ENCODE measurements around the gene NOS1AP.

Gene NOS1AP

DNA sequence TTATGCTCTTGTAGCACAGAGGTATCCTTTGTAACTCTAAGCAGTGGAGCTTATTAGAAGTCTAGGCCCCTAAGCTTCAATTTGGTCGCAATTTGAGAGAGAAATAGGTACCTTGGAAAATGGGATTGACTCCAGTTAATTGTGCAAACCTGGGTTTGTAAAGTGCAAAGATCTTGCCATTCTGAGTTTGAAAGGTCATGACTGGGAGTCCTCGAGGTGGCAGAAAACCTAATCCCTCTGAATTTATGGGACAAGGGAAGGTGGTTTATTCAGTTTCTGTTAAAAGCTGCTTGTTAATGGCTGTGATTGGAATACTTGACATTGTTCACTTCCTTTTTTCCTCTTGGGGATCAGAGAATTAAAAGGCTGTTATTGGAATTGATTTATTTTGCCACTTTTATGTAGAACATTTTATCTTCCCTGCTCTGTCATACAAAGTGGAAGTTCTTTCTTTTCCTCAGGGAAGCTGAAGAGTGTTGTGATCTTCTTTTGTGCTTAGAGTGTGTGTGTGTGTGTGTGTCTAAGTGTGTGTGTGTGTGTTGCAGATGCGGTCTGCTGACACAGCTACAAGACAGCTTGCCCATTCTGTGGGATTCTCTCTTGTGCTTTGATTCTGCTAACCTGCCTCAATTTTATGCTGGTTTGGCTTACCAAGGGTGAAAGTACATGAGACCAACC, 162.7 kb downstream of the NOS1AP start:
- Histone ChIP-seq H3K27ac (no peak overlapping the region), H3K36me3 (no peaks in the 10 kb centered on the region), H3K4me3 (no peak overlapping the region), H4K20me1 (no peaks in the 10 kb centered on the region), H3K4me2 (no peak overlapping the region), H3K9ac (no peak overlapping the region), H3K4me1 (peaks cover 26% of the 10 kb centered on the region), H3K27me3 (no peaks in the 10 kb centered on the region), H3K9me3 (no peaks in the 10 kb centered on the region)
- no peak for TF ChIP-seq Cebpa-rat (IDR thresholded peaks at IDR 0.05)

DNA sequence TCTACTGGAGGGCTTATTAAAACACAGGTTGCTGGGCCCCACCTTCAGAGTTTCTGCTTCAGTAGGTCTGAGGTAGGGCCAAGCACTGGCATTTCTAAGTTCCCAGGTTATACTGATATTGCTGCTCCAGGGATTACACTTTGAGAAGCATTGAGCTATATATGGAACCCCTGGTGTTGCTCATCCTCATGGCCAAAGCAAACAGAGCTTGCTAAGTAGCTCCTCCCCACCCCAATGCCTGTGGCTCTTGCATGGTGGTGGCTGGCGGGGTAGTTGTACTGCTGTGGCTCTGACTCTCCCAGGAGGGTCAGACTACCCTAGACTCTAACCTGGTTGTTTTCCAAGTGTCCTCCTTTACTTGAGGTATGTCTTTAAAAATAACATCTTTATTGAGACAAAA, 163.6 kb downstream of the NOS1AP start:
- peaks cover 26% of the 10 kb centered on the region for H3K4me1 ChIP-seq
- no peak for TF ChIP-seq Cebpa-rat (IDR thresholded peaks at IDR 0.05)
- no peak overlapping the region for H3K4me3 ChIP-seq

DNA sequence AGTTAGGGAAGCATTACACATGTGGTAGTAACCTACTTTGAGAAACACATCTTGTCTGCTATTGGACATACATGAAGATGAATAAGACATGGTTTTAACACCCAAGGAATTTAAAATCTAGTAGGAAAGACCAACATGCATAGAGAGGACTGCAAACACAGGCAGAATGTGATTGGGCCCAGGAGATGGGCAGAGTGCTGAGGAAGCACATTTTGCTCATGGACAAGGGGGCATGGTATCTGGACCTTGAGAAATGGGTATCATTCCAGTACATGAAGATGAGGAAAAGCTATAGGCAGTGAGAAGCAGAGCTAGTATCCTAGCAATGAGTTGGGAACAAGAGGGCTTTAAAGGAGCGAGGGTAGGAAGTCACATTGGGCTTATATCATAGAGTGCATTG, 164.4 kb downstream of the NOS1AP start:
- peaks cover 26% of the 10 kb centered on the region for H3K4me1 ChIP-seq
- no peaks in the 10 kb centered on the region for H3K36me3 ChIP-seq
- H3K4me2 ChIP-seq: no peak overlapping the region
- no peak overlapping the region for H3K27ac ChIP-seq
- no peak for TF ChIP-seq Cebpa-rat (IDR thresholded peaks at IDR 0.05)
- no peaks in the 10 kb centered on the region for H3K27me3 ChIP-seq
- no peak overlapping the region for H3K4me3 ChIP-seq
- no peaks in the 10 kb centered on the region for H4K20me1 ChIP-seq
- H3K9me3 ChIP-seq: no peaks in the 10 kb centered on the region
- no peak overlapping the region for H3K9ac ChIP-seq

More for the DNA sequence above, 163.6 kb downstream of the NOS1AP start:
- H4K20me1 ChIP-seq: no peaks in the 10 kb centered on the region
- no peaks in the 10 kb centered on the region for H3K9me3 ChIP-seq
- H3K27ac ChIP-seq: no peak overlapping the region
- no peaks in the 10 kb centered on the region for H3K36me3 ChIP-seq
- H3K9ac ChIP-seq: no peak overlapping the region
- H3K4me2 ChIP-seq: no peak overlapping the region
- no peaks in the 10 kb centered on the region for H3K27me3 ChIP-seq

DNA sequence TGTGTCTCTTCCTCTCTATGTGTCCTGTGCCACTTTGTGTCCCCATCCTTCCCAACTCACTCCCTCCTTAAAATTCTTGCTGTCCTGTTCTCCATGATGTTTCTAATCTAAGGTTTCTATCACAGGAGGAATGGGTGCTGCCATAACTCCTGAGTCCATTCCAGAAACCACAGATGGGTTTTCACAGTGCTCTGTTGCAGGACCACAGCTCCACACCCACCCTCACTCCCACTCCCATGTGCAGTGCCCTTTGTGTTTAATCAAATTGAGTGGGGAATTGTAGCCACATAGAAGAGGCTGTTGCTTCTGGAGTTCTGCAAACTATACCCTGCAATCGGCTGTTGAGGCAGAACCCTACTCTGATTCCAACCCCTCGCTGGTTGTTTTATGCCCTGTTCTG, 165.1 kb downstream of the NOS1AP start:
- Histone ChIP-seq H4K20me1 (no peaks in the 10 kb centered on the region), H3K27me3 (no peaks in the 10 kb centered on the region), H3K4me1 (peaks cover 25% of the 10 kb centered on the region)

GRCh38 chr1:162235241-162235800, 165.8 kb downstream of the NOS1AP start:
- no peak for TF ChIP-seq Cebpa-rat (IDR thresholded peaks at IDR 0.05)
- Histone ChIP-seq H3K9me3 (no peaks in the 10 kb centered on the region), H3K27ac (no peak overlapping the region), H4K20me1 (no peaks in the 10 kb centered on the region), H3K4me2 (peak overlapping the region; percentile 51), H3K9ac (no peak overlapping the region), H3K27me3 (no peaks in the 10 kb centered on the region), H3K4me1 (peaks cover 17% of the 10 kb centered on the region), H3K36me3 (no peaks in the 10 kb centered on the region), H3K4me3 (no peak overlapping the region)

More for the DNA sequence above, 165.1 kb downstream of the NOS1AP start:
- TF ChIP-seq Cebpa-rat (IDR thresholded peaks at IDR 0.05): no peak
- H3K27ac ChIP-seq: no peak overlapping the region
- no peaks in the 10 kb centered on the region for H3K9me3 ChIP-seq
- H3K9ac ChIP-seq: no peak overlapping the region
- H3K36me3 ChIP-seq: no peaks in the 10 kb centered on the region
- no peak overlapping the region for H3K4me2 ChIP-seq
- H3K4me3 ChIP-seq: no peak overlapping the region

- H3K27ac ChIP-seq: no peak overlapping the region
- no peaks in the 10 kb centered on the region for H3K9me3 ChIP-seq
- H3K27me3 ChIP-seq: no peaks in the 10 kb centered on the region
- H3K9ac ChIP-seq: no peak overlapping the region
- peaks cover 12% of the 10 kb centered on the region for H3K4me1 ChIP-seq
- no peak overlapping the region for H3K4me3 ChIP-seq
- peak overlapping the region; percentile 51 for H3K4me2 ChIP-seq
- H3K36me3 ChIP-seq: no peaks in the 10 kb centered on the region
- no peaks in the 10 kb centered on the region for H4K20me1 ChIP-seq
- TF ChIP-seq Cebpa-rat (IDR thresholded peaks at IDR 0.05): no peak
Observed at GRCh38 chr1:162236201-162236600, 166.7 kb downstream of the NOS1AP start.

DNA sequence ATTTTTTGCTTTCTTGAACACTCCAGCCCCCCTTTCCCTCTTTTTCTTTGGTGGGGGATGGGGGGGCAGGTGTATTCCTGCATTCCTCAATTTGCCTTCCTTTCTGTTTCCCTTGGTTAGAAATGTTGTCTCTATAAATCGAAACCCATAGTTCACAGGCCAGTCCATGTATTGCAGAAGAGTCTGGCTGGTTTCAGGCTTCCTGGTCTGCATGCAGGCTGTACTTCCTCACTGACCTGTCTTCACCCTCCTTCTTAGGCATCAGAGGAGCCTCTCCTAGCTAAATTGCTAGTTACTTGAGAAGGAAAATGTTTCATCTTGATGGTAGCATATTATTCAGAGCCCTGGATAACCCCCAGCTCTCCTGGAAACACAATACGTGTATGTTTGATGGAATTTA, 167.1 kb downstream of the NOS1AP start:
- Histone ChIP-seq H3K27me3 (no peaks in the 10 kb centered on the region), H3K4me2 (no peak overlapping the region), H3K9ac (no peak overlapping the region), H3K4me1 (peaks cover 12% of the 10 kb centered on the region), H4K20me1 (no peaks in the 10 kb centered on the region), H3K9me3 (no peaks in the 10 kb centered on the region), H3K27ac (no peak overlapping the region), H3K36me3 (no peaks in the 10 kb centered on the region), H3K4me3 (no peak overlapping the region)
- TF ChIP-seq Cebpa-rat (IDR thresholded peaks at IDR 0.05): no peak

- no peaks in the 10 kb centered on the region for H3K9me3 ChIP-seq
- no peaks in the 10 kb centered on the region for H4K20me1 ChIP-seq
- H3K4me2 ChIP-seq: no peak overlapping the region
- H3K27me3 ChIP-seq: no peaks in the 10 kb centered on the region
- no peak overlapping the region for H3K4me3 ChIP-seq
- no peak overlapping the region for H3K27ac ChIP-seq
- H3K36me3 ChIP-seq: no peaks in the 10 kb centered on the region
- peaks cover 7% of the 10 kb centered on the region for H3K4me1 ChIP-seq
- TF ChIP-seq Cebpa-rat (IDR thresholded peaks at IDR 0.05): no peak
- no peak overlapping the region for H3K9ac ChIP-seq
Observed at GRCh38 chr1:162240577-162240976, 171.1 kb downstream of the NOS1AP start.

DNA sequence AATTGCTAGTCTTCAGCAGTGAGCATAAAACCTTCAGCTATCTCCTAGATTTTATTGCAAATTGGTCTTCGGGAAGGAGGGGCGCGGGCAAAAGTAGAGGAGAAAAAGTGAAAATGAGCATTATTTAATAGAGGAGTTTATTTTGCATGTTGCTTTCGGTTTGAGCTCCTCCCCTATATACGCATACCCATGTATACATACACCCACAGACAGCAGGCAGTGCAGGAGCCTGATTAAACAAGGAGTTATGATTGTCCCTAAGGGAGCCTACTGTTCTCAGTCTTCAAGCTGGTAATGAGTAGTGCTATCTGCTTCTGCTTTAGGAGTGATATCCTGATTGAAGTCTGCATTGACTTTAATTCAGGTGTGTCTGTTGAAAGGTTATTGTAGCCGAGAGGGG, 173.3 kb downstream of the NOS1AP start:
- Histone ChIP-seq H3K27me3 (no peaks in the 10 kb centered on the region), H3K4me3 (no peak overlapping the region), H3K4me2 (no peak overlapping the region), H3K9ac (no peak overlapping the region), H4K20me1 (no peaks in the 10 kb centered on the region), H3K27ac (no peak overlapping the region), H3K9me3 (no peaks in the 10 kb centered on the region), H3K36me3 (no peaks in the 10 kb centered on the region), H3K4me1 (no peaks in the 10 kb centered on the region)
- TF ChIP-seq Cebpa-rat (IDR thresholded peaks at IDR 0.05): no peak

DNA sequence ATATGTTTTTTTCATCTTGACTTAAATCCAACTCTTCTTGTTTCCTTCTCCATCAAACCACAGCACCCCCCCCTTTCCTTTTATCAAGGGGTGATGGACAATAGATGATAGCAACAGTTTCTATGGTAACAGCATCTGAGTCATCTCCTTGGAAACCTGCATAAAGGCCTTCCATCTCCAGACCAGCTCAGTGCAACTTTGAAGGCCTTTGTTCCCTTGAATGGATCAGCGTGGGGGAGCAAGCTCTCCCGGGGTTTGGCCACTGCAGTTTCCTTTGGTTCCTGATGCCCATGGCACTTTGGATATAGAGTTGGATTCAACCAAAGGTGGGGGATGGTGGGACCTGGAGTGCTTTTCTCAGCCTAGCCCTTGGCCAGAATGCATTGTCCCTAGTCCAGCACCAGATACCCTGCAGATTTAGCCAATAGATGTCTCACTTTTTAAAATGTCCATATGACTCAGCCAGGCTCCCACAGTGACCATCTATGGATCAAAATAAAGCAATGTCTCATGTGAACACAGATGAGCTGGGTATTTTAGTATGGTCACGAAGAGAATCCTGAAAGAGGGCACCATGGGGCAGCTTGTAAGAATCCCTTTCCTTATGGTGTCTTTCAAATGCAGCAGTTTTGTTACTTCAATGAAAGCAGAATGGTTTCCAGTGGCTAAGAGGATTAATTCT, 179.5 kb downstream of the NOS1AP start:
- Histone ChIP-seq H3K9me3 (no peaks in the 10 kb centered on the region), H3K27me3 (no peaks in the 10 kb centered on the region), H3K27ac (no peak overlapping the region), H3K9ac (no peak overlapping the region), H3K36me3 (no peaks in the 10 kb centered on the region), H4K20me1 (no peaks in the 10 kb centered on the region), H3K4me3 (no peak overlapping the region), H3K4me2 (no peak overlapping the region), H3K4me1 (no peaks in the 10 kb centered on the region)
- no peak for TF ChIP-seq Cebpa-rat (IDR thresholded peaks at IDR 0.05)
